ENCODE results near the gene NFATC2. TPM values are rescaled to one million over a fixed set of nuclear protein-coding genes. Genes with fewer than 3 reads are reported as not detected.

Gene NFATC2
- total RNA-seq, 1 experiment from 2014 or later, result 5.0 TPM

DNA sequence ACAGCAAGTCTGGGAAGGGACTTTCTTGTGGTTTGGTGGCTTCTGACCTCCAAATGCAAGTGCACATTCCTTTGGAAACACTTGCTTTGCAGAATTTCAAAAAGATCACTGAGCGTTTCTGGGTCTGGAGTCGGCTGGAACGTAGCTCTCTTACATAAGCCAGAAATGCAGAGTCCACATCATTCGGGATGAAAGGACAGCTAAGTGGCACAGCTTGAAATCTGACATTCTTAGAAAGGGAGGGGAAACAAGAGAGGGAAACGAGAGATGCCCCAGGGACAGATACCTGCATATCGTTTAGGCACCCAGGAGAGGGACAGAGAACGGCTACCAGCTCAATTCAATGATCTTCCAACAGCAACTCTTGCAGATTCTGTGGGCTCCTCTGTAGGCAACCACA lies 118.7 kb downstream of the NFATC2 start:
- Histone ChIP-seq H4K20me1 (ENCODE audit: insufficient read depth) (no peaks in the 10 kb centered on the region), H3K9me2 (ENCODE audit: insufficient read depth) (no peaks in the 10 kb centered on the region), H2AFZ (ENCODE audit: low read depth, low read length, poor library complexity, severe bottlenecking) (no peak overlapping the region), H3K9me3 (ENCODE audit: control insufficient read depth in 1 of 2, insufficient read depth in 1 of 2, low read depth in 1 of 2, low read length in 2 of 2) (no peaks in the 10 kb centered on the region), H3K9ac (ENCODE audit: low read length) (no peak overlapping the region), H3K4me1 (ENCODE audit: control insufficient read depth in 1 of 2, insufficient read depth in 2 of 2, low read length in 2 of 2) (no peaks in the 10 kb centered on the region), H3K4me3 (replicated peaks in 1 of 2; ENCODE audit: low read depth in 1 of 2, low read length in 2 of 2) (no peak overlapping the region), H3K27me3 (ENCODE audit: insufficient read depth, low read length) (no peaks in the 10 kb centered on the region), H3K4me2 (ENCODE audit: low read length) (no peak overlapping the region), H3K79me2 (ENCODE audit: insufficient read depth, low read length) (no peaks in the 10 kb centered on the region), H3K36me3 (ENCODE audit: control insufficient read depth in 1 of 2, insufficient read depth in 2 of 2, low read length in 2 of 2) (no peaks in the 10 kb centered on the region), H3K27ac (ENCODE audit: low read depth, low read length) (no peak overlapping the region)
- DNase-seq (ENCODE audit: low read depth, low spot score), result no peak
- no peak for ATAC-seq
- ChIA-PET POLR2A (no interaction called here), CTCF (no interaction called here), RAD21 (ENCODE audit: low non-redundant PET in 1 of 2, low total read pairs in 2 of 2, uncharacterized antibody in 2 of 2, unreplicated experiment in 2 of 2) (no interaction called here)
- intact Hi-C loops (cut with micrococcal nuclease), result no loop called here
- no TSS peak for BruUV-seq (replicated peaks)
- TF ChIP-seq TCF7L2 (IDR thresholded peaks at IDR 0.05; ENCODE audit: borderline replicate concordance, extremely low read depth, insufficient read depth, insufficient read length), result no peak
- no peak for TF ChIP-seq SIN3A (IDR thresholded peaks at IDR 0.05; ENCODE audit: low read depth)
- TF ChIP-seq SRF (IDR thresholded peaks at IDR 0.05; ENCODE audit: low read depth), result no peak
- TF ChIP-seq, protein P1, sequence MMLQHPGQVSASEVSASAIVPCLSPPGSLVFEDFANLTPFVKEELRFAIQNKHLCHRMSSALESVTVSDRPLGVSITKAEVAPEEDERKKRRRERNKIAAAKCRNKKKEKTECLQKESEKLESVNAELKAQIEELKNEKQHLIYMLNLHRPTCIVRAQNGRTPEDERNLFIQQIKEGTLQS (IDR thresholded peaks at IDR 0.05), result no peak
- TF ChIP-seq JUND (IDR thresholded peaks at IDR 0.05), result no peak
- TF ChIP-seq, protein P2, sequence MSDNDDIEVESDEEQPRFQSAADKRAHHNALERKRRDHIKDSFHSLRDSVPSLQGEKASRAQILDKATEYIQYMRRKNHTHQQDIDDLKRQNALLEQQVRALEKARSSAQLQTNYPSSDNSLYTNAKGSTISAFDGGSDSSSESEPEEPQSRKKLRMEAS (IDR thresholded peaks at IDR 0.05), result no peak
- TF ChIP-seq, protein P3, sequence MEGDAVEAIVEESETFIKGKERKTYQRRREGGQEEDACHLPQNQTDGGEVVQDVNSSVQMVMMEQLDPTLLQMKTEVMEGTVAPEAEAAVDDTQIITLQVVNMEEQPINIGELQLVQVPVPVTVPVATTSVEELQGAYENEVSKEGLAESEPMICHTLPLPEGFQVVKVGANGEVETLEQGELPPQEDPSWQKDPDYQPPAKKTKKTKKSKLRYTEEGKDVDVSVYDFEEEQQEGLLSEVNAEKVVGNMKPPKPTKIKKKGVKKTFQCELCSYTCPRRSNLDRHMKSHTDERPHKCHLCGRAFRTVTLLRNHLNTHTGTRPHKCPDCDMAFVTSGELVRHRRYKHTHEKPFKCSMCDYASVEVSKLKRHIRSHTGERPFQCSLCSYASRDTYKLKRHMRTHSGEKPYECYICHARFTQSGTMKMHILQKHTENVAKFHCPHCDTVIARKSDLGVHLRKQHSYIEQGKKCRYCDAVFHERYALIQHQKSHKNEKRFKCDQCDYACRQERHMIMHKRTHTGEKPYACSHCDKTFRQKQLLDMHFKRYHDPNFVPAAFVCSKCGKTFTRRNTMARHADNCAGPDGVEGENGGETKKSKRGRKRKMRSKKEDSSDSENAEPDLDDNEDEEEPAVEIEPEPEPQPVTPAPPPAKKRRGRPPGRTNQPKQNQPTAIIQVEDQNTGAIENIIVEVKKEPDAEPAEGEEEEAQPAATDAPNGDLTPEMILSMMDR (IDR thresholded peaks at IDR 0.05 in 2 of 3, conservative IDR thresholded peaks at IDR 0.05 in 1 of 3; ENCODE audit: borderline replicate concordance in 1 of 3, insufficient read depth in 1 of 3, low read depth in 2 of 3, low read length in 2 of 3), result no peak
- no peak for TF ChIP-seq RAD21 (IDR thresholded peaks at IDR 0.05; ENCODE audit: low read depth)
- no peak for TF ChIP-seq FOSL1 (IDR thresholded peaks at IDR 0.05; ENCODE audit: low read depth)
- no peak for TF ChIP-seq YY1 (IDR thresholded peaks at IDR 0.05; ENCODE audit: extremely low read depth, insufficient replicate concordance, low read depth, low read length)
- TF ChIP-seq EZH2 (IDR thresholded peaks at IDR 0.05), result no peak
- TF ChIP-seq POLR2AphosphoS5 (IDR thresholded peaks at IDR 0.05; ENCODE audit: low read depth, low read length), result no peak
- TF ChIP-seq EGR1 (IDR thresholded peaks at IDR 0.05; ENCODE audit: low read depth), result no peak
- no peak for TF ChIP-seq POLR2A (IDR thresholded peaks at IDR 0.05; ENCODE audit: borderline replicate concordance, extremely low read depth, insufficient read depth, insufficient read length)
- TF ChIP-seq, protein P4, sequence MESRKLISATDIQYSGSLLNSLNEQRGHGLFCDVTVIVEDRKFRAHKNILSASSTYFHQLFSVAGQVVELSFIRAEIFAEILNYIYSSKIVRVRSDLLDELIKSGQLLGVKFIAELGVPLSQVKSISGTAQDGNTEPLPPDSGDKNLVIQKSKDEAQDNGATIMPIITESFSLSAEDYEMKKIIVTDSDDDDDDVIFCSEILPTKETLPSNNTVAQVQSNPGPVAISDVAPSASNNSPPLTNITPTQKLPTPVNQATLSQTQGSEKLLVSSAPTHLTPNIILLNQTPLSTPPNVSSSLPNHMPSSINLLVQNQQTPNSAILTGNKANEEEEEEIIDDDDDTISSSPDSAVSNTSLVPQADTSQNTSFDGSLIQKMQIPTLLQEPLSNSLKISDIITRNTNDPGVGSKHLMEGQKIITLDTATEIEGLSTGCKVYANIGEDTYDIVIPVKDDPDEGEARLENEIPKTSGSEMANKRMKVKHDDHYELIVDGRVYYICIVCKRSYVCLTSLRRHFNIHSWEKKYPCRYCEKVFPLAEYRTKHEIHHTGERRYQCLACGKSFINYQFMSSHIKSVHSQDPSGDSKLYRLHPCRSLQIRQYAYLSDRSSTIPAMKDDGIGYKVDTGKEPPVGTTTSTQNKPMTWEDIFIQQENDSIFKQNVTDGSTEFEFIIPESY (IDR thresholded peaks at IDR 0.05; ENCODE audit: extremely low read depth, insufficient replicate concordance, low read length), result no peak
- no peak for TF ChIP-seq EZH2phosphoT487 (IDR thresholded peaks at IDR 0.05; ENCODE audit: borderline replicate concordance)
- no peak for TF ChIP-seq ELF1 (IDR thresholded peaks at IDR 0.05; ENCODE audit: borderline replicate concordance, low read depth)

Data from HCT116 (cell line).